Measurements from ENCODE around the gene HBE1.
"Not testable (repeated sequence)": the region's sequence is repeated elsewhere in the genome, so short reads cannot be mapped to it uniquely, and the experiment has no call there.

The HBE1 gene

DNA sequence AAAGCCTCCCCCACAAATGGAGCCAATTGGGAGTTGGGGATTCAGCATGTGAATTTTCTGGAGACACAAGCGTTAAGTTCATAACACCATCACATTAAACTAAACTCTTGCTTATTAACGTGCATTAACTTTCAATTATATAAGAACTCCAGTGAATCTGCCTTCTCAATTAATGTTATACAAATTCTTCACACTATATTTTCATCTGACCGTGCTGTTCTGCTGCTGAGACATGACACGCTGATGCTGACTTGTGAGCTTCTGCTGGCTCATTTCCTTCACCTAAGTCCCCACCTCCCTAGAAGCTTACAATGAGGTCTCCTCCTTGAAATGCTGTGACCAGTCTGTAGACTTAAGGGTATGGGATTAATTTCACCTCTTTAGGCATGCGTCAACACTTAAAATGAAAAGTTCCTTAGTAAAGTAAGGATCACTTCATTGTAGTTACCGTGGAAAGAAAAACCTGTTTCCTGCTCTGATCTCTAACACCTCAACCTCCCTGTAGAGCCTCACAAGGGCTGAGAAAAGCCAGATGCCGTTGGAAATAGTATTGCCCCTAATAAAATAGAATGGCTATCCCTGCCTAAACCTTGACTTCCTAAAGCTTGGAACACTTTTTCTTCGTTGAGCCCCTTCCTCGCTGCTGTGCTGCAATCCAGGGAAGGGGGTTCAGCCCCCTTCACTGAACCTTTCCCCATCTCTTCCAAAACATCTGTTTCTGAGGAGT, 17.4 kb downstream of the HBE1 start:
- no peak for DNase-seq

DNA sequence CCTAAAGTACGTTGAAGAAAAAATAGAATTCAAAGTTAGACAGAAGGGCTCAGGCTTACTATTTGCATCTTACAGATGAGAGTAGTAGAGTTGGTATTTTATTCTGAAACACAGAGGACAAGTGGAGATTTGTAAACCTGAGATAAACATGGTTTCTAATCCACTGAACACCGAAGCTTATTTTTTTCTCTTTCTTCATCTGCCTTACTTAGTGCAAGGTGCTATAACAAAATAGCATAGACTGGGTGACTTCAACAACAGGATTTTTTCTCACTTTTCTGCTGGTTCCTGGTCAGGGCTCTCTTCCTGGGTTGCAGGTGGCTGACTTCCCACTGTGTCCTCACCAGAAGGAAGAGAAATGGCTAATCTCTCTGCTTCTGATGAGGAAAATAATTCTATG, 18.0 kb downstream of the HBE1 start:
- DNase-seq, result no peak

DNA sequence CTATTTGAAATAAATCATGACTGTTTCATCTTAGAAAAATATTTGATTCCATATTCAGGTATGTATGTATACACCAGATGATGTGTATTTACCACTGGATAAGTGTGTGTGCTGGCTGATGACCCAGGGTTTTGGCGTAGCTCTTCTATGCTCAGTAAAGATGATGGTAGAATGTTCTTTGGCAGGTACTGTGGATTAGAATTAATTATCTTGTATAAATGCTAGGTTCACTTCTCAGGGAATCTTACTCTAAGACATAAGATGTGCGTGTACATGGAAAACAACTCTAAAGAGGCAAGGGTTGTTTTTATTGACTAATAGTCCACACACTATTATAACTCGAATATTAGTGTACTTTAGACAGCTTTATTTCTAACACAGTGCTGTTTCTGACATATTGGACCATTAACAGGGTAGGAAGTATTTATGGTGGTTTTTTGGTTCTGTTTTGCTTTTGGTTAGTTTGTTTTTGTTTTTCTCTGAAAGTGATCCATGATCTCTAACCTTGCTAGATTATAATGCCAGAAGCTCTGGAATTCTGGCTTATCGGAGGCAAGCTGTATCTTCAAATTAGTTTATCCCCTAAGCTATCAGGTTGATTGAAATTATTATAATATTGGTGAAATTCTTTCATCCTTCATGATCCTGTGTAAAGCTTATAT, 19.1 kb downstream of the HBE1 start:
- DNase-seq, result no peak

DNA sequence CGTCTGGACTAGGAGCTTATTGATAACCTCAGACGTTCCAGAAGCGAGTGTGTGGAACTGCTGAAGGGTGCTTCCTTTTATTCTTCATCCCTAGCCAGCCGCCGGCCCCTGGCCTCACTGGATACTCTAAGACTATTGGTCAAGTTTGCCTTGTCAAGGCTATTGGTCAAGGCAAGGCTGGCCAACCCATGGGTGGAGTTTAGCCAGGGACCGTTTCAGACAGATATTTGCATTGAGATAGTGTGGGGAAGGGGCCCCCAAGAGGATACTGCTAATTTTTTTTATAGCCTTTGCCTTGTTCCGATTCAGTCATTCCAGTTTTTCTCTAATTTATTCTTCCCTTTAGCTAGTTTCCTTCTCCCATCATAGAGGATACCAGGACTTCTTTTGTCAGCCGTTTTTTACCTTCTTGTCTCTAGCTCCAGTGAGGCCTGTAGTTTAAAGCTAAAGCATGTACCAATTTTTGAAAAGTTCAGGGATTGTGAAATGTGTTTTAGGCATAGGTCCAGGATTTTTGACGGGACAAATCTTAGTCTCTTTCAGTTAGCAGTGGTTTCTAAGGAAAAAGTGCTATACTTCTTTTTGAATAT, 19.8 kb downstream of the HBE1 start, which contains the start of gene HBG1:
TSS of gene HBG1 (minus strand) at position 51 of the 590 bp plus-strand sequence. CDS start 53 bp downstream, outside the sequence.
- not testable (repeated sequence) for DNase-seq

DNA sequence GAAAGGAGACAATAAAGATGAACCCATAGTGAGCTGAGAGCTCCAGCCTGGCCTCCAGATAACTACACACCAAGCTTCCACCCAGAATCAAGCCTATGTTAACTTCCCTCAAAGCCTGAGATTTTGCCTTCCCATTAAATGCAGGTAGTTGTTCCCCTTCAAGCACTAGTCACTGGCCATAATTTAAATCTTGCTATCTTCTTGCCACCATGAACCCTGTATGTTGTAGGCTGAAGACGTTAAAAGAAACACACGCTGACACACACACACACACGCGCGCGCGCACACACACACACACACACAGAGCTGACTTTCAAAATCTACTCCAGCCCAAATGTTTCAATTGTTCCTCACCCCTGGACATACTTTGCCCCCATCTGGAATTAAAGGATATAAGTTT, 21.2 kb downstream of the HBE1 start:
- not testable (repeated sequence) for DNase-seq

DNA sequence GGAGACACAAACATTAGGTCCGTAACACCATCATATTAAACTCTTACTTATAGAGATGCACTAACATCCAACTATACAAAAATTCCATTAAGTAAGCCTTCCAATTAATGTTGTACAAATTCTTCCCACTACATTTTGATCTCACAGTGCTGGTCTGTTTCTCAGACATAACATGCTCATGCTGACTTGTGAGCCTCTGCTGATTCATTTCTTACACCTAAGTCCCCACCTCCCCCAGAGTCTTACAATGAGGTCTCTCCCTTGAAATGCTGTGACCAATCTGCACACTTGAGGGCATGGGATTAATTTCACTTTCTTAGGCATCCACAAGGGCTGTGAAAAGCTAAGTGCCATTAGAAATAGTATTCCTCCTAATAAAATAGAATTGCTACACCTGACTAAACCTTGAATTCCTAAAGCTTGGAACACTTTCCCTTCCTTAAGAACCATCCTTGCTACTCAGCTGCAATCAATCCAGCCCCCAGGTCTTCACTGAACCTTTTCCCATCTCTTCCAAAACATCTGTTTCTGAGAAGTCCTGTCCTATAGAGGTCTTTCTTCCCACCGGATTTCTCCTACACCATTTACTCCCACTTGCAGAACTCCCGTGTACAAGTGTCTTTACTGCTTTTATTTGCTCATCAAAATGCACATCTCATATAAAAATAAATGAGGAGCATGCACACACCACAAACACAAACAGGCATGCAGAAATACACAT, 22.1 kb downstream of the HBE1 start:
- no peak for DNase-seq

DNA sequence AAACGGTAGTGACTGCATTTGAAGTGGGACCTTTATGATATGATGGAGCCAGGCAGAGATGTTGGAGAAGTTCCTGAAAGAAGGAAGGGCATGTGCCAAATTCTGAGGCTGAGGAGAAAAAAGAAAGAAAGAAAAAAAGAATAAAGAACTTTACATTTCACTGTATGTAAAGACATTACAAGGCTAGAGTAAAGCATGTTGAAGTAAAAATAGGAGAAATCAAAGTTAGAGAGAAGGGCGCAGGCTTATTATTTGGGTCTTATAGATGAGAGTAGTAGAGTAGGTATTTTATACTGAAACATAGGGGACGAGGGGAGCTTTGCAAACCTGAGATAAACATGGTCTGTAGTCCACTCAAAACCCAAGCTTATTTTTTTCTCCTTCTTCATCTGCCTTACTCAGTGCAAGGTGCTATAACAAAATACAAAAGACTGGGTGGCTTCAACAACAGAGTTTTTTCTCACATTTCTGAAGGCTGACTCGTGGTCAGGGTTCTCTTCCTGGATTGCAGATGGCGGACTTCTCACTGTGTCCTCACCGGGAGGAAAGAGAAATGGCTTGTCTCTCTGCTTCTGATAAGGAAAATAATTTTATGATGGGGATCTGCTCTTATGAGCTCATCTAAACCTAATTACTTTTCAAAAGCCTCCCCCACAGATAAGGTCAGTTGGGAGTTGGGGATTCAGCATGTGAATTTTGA, 22.8 kb downstream of the HBE1 start:
- no peak for DNase-seq

DNA sequence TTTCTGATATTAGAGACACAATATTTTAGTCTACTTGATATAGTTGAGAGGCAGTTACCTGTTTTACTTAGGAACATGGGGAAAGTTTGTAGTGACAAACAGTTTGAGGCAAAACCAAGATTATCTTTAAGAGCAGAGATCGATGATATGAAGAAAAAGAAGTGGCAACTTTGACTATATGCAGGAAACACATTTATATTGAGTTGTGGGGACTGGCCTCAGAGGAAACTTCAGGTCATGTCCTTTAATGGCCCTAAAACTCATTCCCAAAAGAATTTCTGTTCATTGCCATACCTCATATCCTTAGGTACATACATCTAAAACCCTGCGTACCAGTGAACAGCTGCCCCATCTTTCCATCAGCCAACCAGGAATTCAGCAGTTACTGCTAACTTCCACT, 24.6 kb downstream of the HBE1 start:
- DNase-seq, result no peak

DNA sequence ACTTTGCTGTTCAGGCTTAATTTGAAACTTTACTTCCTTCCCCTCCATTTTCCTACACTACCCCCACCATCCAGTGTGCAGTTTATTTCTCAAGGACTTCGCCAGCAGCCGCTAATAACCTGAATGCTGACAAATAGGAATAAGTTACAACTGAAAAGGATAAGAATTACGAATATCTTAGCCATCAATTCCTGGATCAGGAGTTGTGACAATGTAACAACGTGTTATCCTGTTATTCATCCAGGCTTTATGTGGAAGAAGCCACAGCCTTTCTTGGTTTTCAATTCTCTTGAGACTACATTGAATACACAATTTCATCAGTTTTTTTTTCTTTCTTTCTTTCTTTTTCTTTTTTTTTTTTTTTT, 25.9 kb downstream of the HBE1 start:
- no peak for DNase-seq

DNA sequence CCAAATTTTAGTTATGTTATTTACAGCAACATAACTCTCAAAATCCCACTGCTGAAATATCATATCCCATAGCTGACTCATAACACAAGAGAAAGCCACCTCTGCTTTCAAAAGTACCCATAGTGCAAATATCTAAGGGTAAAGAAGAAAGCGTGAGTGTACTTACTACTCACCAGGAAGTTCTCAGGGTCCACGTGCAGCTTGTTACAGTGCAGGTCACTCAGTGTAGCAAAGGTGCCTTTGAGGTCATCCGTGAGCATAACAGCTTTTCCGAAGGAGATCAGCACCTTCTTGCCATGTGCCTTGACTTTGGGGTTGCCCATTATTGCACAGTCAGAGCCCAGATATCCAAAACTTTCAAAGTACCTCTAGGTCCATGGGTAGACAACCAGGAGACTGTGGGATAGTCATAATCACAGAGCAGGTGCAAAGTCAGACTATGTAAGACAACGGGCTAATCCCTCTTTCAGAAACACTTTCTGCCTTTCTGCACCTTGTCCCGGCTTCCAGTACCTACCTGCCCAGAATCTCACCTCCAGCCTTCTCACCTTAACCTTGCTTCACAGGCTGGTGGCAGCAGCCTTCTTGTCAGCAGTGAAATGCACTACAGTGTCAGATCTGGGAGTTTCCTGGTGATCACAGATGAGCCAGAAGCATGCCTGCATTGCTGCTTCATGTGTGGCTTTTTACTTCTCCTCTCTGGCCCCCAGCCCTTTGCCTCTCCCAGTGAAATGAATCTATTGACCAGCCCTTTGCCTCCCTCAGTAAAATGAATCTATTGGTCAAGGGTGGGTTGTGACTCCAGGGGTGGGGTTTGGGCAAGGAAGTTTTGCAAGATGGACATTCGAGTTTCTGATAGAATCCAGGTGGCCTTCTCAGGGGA, 26.6 kb downstream of the HBE1 start:
- DNase-seq, result no peak

DNA sequence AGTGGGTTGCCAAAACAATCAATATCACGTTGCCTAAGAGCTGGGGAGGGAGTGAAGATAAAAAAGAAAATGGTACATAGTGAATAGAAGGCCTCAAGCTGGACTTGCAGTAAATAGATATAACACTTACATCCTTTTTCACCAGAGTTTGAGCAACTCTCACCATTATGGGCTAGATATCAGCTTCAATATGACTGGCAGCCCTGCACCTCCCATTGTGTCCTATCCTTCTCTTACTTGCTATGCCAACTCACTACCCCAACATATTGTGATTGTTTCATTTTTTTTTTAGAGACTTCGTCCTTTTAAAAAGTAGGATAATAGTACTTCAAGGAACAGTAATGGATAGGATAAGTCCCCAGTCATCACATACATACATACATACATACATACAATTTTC, 27.5 kb downstream of the HBE1 start:
- DNase-seq, result no peak

DNA sequence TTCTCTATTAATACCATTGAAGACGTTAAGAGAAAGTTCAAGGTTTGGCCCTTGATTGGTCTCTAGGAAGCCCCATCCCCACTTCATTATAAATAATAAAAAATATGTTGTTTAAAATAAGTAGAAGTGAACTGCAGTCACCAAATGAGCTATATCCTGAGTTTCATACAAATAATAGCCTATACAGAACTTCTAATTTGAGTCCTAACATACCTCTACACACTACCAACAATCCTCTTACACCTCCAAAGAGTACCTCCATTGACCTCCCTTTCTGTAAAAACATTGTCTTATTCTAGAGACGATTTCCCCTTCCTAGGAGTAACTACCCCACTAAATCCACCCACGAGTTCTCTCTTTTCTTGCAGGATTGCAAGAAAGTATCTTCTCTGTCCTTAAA, 28.3 kb downstream of the HBE1 start:
- DNase-seq, result no peak

DNA sequence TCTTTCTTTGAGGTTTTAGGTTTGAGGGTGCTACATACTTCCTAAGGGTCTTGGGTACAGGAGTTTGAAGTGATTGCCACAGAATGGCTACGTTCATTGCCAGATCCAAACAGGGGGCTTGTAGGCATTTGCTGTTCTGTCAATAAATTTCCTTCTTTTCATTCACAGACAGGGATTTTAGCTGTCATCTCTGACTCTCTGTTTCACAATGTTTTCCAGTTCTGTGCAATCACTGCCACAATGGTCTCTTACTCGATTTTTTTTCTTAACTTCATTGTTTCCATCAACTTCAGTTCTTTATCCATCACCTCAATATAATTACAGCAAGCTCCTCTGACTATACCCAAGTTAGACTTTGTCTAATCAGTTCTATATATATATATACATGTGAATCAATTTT, 29.3 kb downstream of the HBE1 start:
- no peak for DNase-seq

DNA sequence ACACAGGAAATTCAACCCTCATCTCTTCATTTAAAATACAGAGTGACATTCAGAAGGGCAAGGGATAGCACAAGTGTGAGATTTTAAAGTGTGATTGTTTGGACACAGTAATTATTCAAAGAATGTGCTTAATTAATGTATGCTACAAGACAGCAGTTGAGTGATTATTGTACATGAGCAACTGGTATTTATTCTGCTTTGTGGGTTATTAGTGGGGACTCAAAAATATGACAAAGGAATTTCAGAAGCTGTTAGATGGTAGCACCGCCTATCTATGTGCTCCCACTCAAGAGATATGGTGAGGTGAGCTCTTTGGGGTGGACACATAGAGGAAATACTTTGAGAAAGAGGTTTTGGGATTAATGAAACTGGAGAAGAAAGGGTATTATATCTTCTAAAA, 29.7 kb downstream of the HBE1 start:
- no peak for DNase-seq

DNA sequence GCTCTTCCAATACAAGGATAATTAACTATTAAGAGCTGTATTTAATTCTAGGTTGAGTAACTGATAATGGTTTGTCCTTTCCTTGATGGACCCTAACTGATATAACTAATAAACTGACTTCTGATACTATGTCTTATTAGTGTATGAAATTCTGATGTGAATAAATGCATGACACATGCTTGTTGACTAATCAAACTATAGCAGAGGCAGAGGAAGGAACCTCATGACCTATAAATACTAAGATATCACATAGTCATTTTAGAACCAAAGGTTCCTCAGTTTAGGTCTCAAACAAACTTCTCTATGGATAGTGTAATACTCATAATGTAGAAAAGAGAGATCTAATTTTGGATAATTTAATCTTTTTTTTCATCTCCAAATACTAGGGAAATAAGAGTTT, 30.7 kb downstream of the HBE1 start:
- no peak for DNase-seq

DNA sequence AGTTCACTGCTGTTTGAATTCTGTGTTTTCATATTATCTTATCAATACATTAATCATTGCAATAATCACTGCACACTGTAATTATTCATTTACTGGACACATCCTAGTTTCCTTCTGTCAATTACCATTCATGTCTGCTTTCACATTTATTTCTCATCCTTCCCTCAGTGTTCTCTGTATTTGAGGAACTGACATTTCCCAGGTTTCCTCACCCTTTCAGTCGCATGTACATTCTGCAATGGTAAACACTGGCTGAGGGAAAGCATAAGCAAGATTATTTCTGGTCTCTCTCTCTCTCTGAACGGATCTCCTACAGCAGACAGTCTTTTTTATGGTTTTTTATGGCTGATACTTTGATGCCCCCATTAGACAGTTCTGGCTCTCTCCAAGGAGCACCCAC, 31.3 kb downstream of the HBE1 start:
- DNase-seq, result no peak

DNA sequence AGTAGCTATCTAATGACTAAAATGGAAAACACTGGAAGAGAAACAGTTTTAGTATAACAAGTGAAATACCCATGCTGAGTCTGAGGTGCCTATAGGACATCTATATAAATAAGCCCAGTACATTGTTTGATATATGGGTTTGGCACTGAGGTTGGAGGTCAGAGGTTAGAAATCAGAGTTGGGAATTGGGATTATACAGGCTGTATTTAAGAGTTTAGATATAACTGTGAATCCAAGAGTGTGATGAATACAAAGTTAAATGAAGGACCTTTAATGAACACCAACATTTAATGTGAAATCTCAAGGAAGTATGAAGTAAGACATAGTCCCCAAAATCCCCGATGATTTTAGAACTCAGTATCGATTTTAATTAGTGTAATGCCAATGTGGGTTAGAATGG, 32.3 kb downstream of the HBE1 start:
- no peak for DNase-seq

DNA sequence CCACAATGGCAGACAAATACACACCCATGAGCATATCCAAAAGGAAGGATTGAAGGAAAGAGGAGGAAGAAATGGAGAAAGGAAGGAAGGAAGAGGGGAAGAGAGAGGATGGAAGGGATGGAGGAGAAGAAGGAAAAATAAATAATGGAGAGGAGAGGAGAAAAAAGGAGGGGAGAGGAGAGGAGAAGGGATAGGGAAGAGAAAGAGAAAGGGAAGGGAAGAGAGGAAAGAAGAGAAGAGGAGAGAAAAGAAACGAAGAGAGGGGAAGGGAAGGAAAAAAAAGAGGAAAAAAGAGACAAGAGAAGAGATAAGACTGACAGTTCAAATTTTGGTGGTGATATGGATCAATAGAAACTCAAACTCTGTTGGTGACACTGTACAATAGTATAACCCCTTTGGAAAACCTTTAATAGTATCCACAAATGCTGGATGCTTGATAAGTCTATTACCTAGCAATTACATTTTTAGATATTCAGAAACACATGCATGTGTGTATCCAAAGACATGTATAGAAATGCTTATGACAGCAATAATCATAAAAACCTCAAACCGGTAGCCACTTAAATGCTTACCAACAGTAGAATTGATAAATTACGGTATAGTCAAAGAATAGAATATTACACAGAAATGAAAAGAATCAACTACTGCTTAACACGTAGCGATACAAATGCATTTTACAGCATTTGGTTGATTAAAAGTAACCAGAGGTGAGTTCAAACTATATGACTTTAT, 34.2 kb downstream of the HBE1 start:
- DNase-seq, result no peak

DNA sequence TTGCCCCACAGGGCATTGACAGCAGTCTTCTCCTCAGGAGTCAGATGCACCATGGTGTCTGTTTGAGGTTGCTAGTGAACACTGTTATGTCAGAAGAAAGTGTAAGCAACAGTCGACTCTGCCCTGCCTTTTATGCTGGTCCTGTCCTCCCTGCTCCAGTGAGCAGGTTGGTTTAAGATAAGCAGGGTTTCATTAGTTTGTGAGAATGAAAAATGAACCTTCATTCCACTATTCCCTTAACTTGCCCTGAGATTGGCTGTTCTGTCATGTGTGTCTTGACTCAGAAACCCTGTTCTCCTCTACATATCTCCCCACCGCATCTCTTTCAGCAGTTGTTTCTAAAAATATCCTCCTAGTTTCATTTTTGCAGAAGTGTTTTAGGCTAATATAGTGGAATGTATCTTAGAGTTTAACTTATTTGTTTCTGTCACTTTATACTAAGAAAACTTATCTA, 35.3 kb downstream of the HBE1 start, which contains the start of gene HBD:
TSS of gene HBD (minus strand) at position 103 of the 454 bp plus-strand sequence. CDS start at position 53, 50 bp downstream.
- no peak for DNase-seq

DNA sequence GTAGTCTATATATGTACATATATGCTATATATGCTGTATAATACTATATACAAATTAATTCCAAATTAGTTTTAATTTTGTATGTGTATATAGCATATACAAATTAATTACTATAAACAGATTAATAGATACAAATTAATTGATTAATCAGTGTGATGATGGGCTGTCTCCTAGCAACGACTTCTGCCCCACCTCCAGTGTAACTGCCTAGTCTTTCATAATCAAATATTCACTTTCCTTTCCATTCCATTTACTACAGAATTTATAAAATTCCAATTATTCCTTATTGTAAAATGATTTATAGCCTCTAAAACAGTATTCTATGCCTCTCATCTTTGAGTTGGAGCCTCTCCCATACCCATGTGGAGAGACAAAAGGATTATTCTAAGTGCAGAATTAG, 36.4 kb downstream of the HBE1 start:
- no peak for DNase-seq

DNA sequence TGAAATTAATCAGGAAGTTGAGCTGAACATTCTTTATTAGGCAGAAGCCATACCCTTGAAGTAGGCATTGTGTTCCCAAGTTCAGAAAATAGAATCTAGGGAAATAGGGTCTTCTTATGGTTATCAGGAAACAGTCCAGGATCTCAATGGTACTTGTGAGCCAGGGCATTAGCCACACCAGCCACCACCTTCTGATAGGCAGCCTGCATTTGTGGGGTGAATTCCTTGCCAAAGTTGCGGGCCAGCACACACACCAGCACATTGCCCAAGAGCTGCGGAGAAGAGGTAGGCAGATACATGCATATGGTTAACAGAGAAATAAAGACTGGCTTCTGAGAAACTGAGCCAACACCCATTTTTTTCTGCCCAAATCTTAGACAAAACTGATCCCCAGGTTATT, 36.9 kb downstream of the HBE1 start:
- DNase-seq, result no peak
